Brain microvascular endothelial cell (primary cell): ENCODE measurements around the gene SWT1.

Experiments used
- DNase-seq: peaks from one replicate; pipeline ENCODE4 v3.0.0-alpha.2; 2020
- H3K27ac ChIP-seq: fragments of 250-450 bp; sonication (Bioruptor Pico); 2 replicates; pipeline ENCODE4 v1.5.1; 2020; ENCODE audit warnings: mild to moderate bottlenecking, moderate library complexity
- H3K27me3 ChIP-seq: fragments of 250-450 bp; sonication (Bioruptor Pico); replicated peaks from 2 replicates; pipeline ENCODE4 v1.5.1; 2020; ENCODE audit warnings: mild to moderate bottlenecking
- H3K36me3 ChIP-seq: fragments of 250-450 bp; sonication (Bioruptor Pico); replicated peaks from 2 replicates; pipeline ENCODE4 v1.5.1; 2020; ENCODE audit warnings: mild to moderate bottlenecking
- H3K4me3 ChIP-seq: 2 replicates; pipeline ENCODE4 v1.5.1; 2011; ENCODE audit warnings: low read depth, mild to moderate bottlenecking, control low read depth, low read length, moderate library complexity
- in situ Hi-C: cut with HindIII; loops from 2 replicates; pipeline ENCODE4 v1.10.0; 2017; ENCODE audit warnings: low sequenced_read_pairs, low pct_ligation_motif_present
- TF ChIP-seq, protein P1 (sequence below): IDR thresholded peaks from 2 replicates; pipeline ENCODE4 v1.5.1; 2011; ENCODE audit warnings: low read depth, mild to moderate bottlenecking, moderate library complexity, low read length, control low read depth, inconsistent platforms; ENCODE audit errors: missing control alignments

SWT1 gene

DNA sequence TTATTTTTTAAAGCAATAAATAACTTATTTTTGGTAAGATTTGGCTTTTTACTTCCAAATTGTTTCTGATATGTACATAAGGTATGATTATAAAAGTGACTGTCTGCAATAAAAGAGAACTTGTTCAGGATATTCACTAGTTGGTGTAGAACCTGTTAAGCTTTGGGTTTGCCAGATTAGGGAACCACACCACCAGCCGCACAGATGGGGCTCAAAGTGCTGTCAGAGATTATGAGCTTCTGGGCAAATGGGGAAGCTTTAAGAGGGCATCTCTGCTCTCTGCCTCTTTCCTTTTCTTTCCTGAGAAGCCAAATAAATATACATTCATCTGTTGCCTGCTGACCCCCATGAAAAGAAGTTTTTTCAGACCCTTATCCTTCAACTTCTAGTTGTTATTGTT lies 134.7 kb downstream of the SWT1 start:
- peaks cover 11% of the 10 kb centered on the region for H3K36me3 ChIP-seq

DNA sequence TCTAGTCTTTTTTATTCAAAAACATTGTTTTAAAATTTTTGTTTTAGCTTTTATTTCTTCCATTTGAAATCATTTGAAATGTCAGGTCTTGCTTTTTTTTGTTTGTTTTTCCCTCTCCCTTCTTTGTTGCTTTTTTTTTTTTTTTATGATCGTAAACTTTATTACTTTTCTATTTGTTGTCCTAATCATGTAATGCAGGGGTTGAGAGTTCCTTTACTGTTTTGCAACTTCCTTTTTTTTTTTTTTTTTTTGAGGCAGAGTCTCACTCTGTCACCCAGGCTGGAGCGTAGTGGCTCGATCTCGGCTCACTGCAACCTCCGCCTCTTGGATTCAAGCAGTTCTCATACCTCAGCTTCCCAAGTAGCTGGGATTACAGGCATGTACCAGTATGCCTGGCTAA lies 135.3 kb downstream of the SWT1 start:
- in situ Hi-C loops: no loop called here
- no peak for DNase-seq

More for the DNA sequence above, 134.7 kb downstream of the SWT1 start:
- H3K27ac ChIP-seq: no peak overlapping the region
- in situ Hi-C loops: no loop called here
- DNase-seq: no peak
- TF ChIP-seq, protein P1, sequence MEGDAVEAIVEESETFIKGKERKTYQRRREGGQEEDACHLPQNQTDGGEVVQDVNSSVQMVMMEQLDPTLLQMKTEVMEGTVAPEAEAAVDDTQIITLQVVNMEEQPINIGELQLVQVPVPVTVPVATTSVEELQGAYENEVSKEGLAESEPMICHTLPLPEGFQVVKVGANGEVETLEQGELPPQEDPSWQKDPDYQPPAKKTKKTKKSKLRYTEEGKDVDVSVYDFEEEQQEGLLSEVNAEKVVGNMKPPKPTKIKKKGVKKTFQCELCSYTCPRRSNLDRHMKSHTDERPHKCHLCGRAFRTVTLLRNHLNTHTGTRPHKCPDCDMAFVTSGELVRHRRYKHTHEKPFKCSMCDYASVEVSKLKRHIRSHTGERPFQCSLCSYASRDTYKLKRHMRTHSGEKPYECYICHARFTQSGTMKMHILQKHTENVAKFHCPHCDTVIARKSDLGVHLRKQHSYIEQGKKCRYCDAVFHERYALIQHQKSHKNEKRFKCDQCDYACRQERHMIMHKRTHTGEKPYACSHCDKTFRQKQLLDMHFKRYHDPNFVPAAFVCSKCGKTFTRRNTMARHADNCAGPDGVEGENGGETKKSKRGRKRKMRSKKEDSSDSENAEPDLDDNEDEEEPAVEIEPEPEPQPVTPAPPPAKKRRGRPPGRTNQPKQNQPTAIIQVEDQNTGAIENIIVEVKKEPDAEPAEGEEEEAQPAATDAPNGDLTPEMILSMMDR: no peak
- no peak overlapping the region for H3K4me3 ChIP-seq
- H3K27me3 ChIP-seq: no peaks in the 10 kb centered on the region

DNA sequence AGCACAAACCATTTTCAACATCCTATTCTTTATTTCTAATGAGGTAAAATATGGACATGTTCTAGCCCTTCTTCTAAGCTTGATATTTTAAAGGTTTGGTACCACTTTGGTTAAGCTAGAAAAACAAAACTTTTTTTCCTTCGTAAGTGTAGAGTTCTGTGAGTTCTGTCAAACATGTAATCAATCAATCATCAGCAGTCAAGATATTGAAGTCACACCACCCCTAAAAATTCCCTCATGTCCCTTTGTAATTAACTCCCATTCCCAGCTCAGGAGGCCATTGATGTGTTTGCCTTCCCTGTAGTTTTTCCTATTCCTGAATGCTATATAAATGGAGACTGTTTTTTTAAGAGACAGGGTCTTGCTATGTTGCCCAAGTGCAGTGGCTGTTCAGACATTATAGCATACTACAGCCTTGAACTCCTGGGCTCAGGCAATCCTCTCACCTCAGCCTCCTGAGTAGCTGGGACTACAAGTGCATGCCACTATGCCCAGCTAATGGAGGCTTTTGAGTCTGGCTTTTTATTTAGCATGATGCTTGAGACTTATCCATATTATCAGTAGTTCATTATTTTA lies 137.1 kb downstream of the SWT1 start:
- in situ Hi-C loops: no loop called here
- Histone ChIP-seq H3K4me3 (no peak overlapping the region), H3K27me3 (no peaks in the 10 kb centered on the region), H3K27ac (no peak overlapping the region), H3K36me3 (peaks cover 29% of the 10 kb centered on the region)
- DNase-seq: no peak
- TF ChIP-seq, protein P1: no peak

More for the DNA sequence above, 135.3 kb downstream of the SWT1 start:
- Histone ChIP-seq H3K4me3 (no peak overlapping the region), H3K27me3 (no peaks in the 10 kb centered on the region), H3K36me3 (peaks cover 14% of the 10 kb centered on the region), H3K27ac (no peak overlapping the region)
- TF ChIP-seq, protein P1: no peak

DNA sequence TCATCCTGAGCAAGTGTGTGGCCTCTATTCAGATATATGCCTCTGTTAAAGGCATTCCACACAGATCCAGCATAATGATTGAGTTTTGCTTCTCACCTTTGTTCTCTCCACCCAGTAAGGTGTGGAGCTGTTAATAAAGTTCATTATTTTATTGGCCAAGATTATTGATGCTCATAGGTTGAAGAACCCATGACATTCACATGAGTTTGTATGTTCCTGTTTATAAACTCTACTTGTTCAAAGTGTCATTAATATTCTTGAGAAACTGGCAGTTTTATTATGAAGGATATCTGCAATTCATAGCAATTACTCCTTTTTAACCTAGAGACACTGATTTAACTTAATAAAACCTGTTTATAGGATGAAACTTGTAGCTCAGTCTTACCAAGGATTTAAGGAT lies 138.1 kb downstream of the SWT1 start:
- H3K4me3 ChIP-seq: no peak overlapping the region
- in situ Hi-C loops: no loop called here
- TF ChIP-seq, protein P1: no peak
- H3K27ac ChIP-seq: no peak overlapping the region
- no peaks in the 10 kb centered on the region for H3K27me3 ChIP-seq
- DNase-seq: no peak
- H3K36me3 ChIP-seq: peaks cover 39% of the 10 kb centered on the region

DNA sequence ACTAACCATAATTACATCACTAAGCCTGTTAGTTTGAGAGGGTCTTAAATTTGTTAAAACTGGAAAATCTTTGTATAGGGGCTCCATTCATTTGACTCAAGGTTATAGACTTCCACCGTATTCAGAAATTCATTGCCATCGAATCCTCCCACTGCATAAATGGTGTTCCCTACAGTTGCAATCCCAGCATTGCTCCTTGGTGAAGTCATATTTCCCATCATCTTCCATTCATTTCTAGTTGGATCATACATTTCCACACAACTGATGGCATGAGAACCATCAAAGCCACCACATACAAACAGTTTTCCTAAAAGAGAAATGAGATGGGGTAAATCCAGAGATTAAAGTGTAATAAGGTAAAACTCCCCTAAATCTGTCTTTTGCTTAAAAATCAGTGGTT lies 141.0 kb downstream of the SWT1 start:
- in situ Hi-C loops: no loop called here
- H3K27ac ChIP-seq: no peak overlapping the region
- H3K36me3 ChIP-seq: peaks cover 54% of the 10 kb centered on the region

More for the DNA sequence above, 141.0 kb downstream of the SWT1 start:
- H3K27me3 ChIP-seq: no peaks in the 10 kb centered on the region
- no peak overlapping the region for H3K4me3 ChIP-seq
- TF ChIP-seq, protein P1: no peak
- DNase-seq: no peak
